ENCODE data around the gene SSTR5.

The SSTR5 gene

DNA sequence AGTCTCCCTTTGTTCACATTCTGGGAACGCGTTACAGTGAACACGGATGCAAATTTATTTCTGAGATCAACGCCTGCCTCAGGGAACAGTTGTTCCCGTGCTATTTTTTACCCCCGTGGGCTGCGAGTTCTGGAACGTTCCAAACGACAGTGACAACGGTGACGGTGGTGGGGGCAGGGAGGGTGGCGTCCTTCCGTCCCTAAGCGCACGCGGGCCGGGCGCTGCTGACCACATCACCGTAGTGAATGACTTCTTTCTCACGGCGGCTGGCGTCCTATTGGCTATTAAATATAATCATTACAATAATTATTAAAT, 45.1 kb upstream of the SSTR5 start:
- TF ChIP-seq, protein P1, sequence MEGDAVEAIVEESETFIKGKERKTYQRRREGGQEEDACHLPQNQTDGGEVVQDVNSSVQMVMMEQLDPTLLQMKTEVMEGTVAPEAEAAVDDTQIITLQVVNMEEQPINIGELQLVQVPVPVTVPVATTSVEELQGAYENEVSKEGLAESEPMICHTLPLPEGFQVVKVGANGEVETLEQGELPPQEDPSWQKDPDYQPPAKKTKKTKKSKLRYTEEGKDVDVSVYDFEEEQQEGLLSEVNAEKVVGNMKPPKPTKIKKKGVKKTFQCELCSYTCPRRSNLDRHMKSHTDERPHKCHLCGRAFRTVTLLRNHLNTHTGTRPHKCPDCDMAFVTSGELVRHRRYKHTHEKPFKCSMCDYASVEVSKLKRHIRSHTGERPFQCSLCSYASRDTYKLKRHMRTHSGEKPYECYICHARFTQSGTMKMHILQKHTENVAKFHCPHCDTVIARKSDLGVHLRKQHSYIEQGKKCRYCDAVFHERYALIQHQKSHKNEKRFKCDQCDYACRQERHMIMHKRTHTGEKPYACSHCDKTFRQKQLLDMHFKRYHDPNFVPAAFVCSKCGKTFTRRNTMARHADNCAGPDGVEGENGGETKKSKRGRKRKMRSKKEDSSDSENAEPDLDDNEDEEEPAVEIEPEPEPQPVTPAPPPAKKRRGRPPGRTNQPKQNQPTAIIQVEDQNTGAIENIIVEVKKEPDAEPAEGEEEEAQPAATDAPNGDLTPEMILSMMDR (IDR thresholded peaks at IDR 0.05; ENCODE audit: poor library complexity, severe bottlenecking), result no peak
- Histone ChIP-seq H3K4me1 (ENCODE audit: insufficient read depth, poor library complexity, severe bottlenecking) (no peaks in the 10 kb centered on the region), H3K4me3 (ENCODE audit: severe bottlenecking) (no peak overlapping the region), H3K9me3 (ENCODE audit: severe bottlenecking) (no peaks in the 10 kb centered on the region), H3K27me3 (ENCODE audit: insufficient read depth, poor library complexity, severe bottlenecking) (peaks cover 13% of the 10 kb centered on the region), H3K27ac (ENCODE audit: poor library complexity, severe bottlenecking) (no peak overlapping the region), H3K36me3 (ENCODE audit: low read depth) (no peaks in the 10 kb centered on the region)
- DNase-seq (ENCODE audit: low spot score) (no peak), ATAC-seq (ENCODE audit: low read depth) (no peak)

DNA sequence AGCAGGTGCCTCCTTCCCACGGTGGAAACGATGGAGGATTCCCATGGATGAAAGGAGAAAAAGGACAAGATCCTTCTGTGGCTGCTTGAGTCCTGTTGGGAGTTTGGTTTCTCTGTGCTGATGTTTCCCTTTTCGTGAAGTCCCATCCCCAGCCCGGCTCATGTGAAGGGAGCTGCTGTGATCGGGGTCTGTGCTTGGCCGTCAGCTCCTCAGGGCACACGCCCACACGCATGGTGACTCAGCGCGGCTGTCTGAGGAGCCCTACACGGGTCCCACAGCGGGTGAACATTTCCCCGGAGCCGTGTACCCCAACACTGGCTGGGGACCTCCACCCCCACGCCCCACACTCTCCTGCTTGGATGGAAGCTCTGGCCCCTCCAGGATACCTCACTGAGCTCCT, 44.5 kb upstream of the SSTR5 start:
- Histone ChIP-seq H3K9me3 (ENCODE audit: severe bottlenecking) (no peaks in the 10 kb centered on the region), H3K36me3 (ENCODE audit: low read depth) (no peaks in the 10 kb centered on the region), H3K4me1 (ENCODE audit: insufficient read depth, poor library complexity, severe bottlenecking) (no peaks in the 10 kb centered on the region), H3K27ac (ENCODE audit: poor library complexity, severe bottlenecking) (no peak overlapping the region), H3K27me3 (ENCODE audit: insufficient read depth, poor library complexity, severe bottlenecking) (peaks cover 13% of the 10 kb centered on the region), H3K4me3 (ENCODE audit: severe bottlenecking) (no peak overlapping the region)
- TF ChIP-seq, protein P1 (IDR thresholded peaks at IDR 0.05; ENCODE audit: poor library complexity, severe bottlenecking), result no peak
- DNase-seq (ENCODE audit: low spot score), result no peak
- ATAC-seq (ENCODE audit: low read depth), result no peak

DNA sequence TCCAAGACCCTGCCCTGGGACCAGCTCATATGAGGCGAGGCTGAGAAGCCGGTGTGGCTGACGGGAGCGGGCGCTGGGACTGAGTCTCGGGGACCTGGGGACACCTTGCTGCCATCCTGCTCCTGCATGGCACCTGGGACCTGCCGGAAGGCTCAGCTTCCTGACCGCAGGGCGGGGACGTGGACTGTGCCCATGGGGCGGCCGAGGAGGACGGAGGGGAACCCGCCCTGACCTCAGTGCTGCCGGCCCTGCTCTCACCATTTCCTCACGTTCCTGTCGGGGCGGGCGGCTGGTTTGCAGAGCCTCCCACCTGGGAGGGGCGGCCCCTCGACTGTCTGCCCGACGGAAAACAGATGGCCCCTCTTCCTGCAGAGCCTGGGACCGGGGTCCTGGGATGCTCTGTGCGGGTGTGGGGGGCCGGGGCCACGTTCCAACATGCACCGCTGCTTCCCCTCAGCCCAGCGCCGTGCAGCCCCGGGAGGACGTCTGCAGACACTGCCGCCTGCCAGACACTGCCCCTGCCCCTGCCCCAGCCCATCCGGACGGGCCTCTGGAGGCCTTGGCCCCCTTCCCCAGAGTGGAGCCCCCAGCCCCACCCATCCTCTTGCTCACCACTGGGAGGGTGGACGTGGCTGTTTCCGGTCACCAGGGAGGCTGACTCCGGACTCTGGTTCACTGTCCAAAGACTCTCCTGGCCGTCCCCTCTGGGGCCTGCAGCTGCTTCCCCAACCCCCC, 43.9 kb upstream of the SSTR5 start:
- H3K27me3 ChIP-seq (ENCODE audit: insufficient read depth, poor library complexity, severe bottlenecking), result peaks cover 13% of the 10 kb centered on the region
- no peak for DNase-seq (ENCODE audit: low spot score)

DNA sequence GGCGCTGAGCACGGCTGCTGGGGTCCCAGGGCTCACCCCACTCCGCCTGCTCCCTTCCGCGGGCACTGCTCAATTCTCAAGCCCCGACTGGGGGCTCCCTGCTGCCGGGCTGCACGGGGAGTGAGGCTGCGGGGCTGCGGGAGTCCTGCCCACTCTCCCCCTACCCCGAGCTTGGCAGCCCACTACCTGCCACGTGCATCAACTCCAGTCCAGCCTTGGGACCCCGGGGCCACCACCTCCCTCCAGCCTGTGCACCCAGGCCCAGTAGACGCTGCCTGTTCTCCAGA, 43.3 kb upstream of the SSTR5 start:
- no peak for DNase-seq (ENCODE audit: low spot score)
- Histone ChIP-seq H3K27me3 (ENCODE audit: insufficient read depth, poor library complexity, severe bottlenecking) (peaks cover 13% of the 10 kb centered on the region), H3K27ac (ENCODE audit: poor library complexity, severe bottlenecking) (no peak overlapping the region), H3K9me3 (ENCODE audit: severe bottlenecking) (no peaks in the 10 kb centered on the region), H3K36me3 (ENCODE audit: low read depth) (no peaks in the 10 kb centered on the region), H3K4me3 (ENCODE audit: severe bottlenecking) (no peak overlapping the region), H3K4me1 (ENCODE audit: insufficient read depth, poor library complexity, severe bottlenecking) (no peaks in the 10 kb centered on the region)
- no peak for ATAC-seq (ENCODE audit: low read depth)
- TF ChIP-seq, protein P1 (IDR thresholded peaks at IDR 0.05; ENCODE audit: poor library complexity, severe bottlenecking), result no peak

More for the DNA sequence above, 43.9 kb upstream of the SSTR5 start:
- Histone ChIP-seq H3K4me3 (ENCODE audit: severe bottlenecking) (no peak overlapping the region), H3K4me1 (ENCODE audit: insufficient read depth, poor library complexity, severe bottlenecking) (no peaks in the 10 kb centered on the region), H3K36me3 (ENCODE audit: low read depth) (no peaks in the 10 kb centered on the region), H3K9me3 (ENCODE audit: severe bottlenecking) (no peaks in the 10 kb centered on the region), H3K27ac (ENCODE audit: poor library complexity, severe bottlenecking) (no peak overlapping the region)
- TF ChIP-seq, protein P1 (IDR thresholded peaks at IDR 0.05; ENCODE audit: poor library complexity, severe bottlenecking), result no peak
- 0 out of 3 replicates have a peak, but pooled peaks have one; percentile 7 for ATAC-seq (ENCODE audit: low read depth)

DNA sequence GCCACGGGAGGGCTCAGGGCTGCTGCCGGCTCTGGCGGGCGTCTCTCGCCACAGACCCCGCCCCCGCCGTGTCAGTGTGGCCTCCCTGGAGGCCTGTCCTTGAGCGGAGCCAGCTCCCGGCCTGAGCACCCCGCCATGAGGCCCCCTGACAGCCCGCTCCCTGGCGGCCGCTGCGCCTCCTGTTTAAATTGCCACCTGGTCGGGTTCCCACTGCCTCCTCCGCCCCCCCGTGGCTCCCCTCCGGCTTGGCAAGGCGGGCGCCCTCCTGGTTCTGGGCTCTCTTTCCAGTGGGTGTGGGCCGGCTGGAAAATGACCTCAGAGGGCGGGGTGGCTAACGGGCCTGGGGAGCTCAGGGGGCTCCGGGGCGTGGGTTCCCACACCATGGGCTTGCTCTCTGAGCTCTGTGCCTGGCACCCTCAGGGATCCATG, 42.1 kb upstream of the SSTR5 start:
- Histone ChIP-seq H3K9me3 (ENCODE audit: severe bottlenecking) (no peaks in the 10 kb centered on the region), H3K36me3 (ENCODE audit: low read depth) (no peaks in the 10 kb centered on the region), H3K27ac (ENCODE audit: poor library complexity, severe bottlenecking) (no peak overlapping the region), H3K27me3 (ENCODE audit: insufficient read depth, poor library complexity, severe bottlenecking) (peaks cover 13% of the 10 kb centered on the region), H3K4me1 (ENCODE audit: insufficient read depth, poor library complexity, severe bottlenecking) (no peaks in the 10 kb centered on the region), H3K4me3 (ENCODE audit: severe bottlenecking) (no peak overlapping the region)
- ATAC-seq (ENCODE audit: low read depth) (no peak), DNase-seq (ENCODE audit: low spot score) (no peak)
- TF ChIP-seq, protein P1 (IDR thresholded peaks at IDR 0.05; ENCODE audit: poor library complexity, severe bottlenecking), result no peak
